CD4-positive, alpha-beta T cell (primary cell): ENCODE results near the gene HPCAL1. TPM values are rescaled to one million over a fixed set of nuclear protein-coding genes. Genes with fewer than 3 reads are reported as not detected.

Experiments
- ATAC-seq: fragments of 200-7000 bp; cut with Tn5 transposase; one replicate; pipeline ENCODE4 v1.10.0; 2022; ENCODE audit warnings: mild to moderate bottlenecking; ENCODE audit not compliant: poor library complexity
- CTCF ChIA-PET: fragments of 350-600 bp; sonication (Branson Sonifier 250); formaldehyde crosslinking; loops from one replicate; lab custom pipeline; 2021; ENCODE audit warnings: antibody characterized with exemption, inconsistent platforms; lab: Charles Lee
- POLR2A ChIA-PET: fragments of 350-600 bp; sonication (Branson Sonifier 250); formaldehyde crosslinking; loops from one replicate; lab custom pipeline; 2021; ENCODE audit warnings: antibody characterized with exemption, inconsistent platforms; lab: Charles Lee
- DNase-seq, 14 experiments: peaks; one replicate each; pipeline ENCODE4 v3.0.0-alpha.2; 2013 to 2020; ENCODE audit warnings: mixed read lengths in 2 of 14
- H3K27ac ChIP-seq, 2 donors: one replicate each; pipeline versions ENCODE4 v1.5.1 to v1.7.0; 2013; ENCODE audit warnings: low read length in 2 of 2, low read depth in 1 of 2, mild to moderate bottlenecking in 1 of 2
- H3K27me3 ChIP-seq, 2 experiments: 1 replicate in 1 of 2; 2 replicates in 1 of 2; pipeline versions ENCODE4 v1.6.1 to v1.7.0; 2013; ENCODE audit warnings: low read length in 2 of 2, control low read depth in 1 of 2, mild to moderate bottlenecking in 1 of 2, moderate library complexity in 1 of 2; ENCODE audit not compliant: insufficient read depth in 2 of 2, control insufficient read depth in 1 of 2
- H3K36me3 ChIP-seq: one replicate; pipeline ENCODE4 v1.6.1; 2013; ENCODE audit warnings: low read length, control low read depth; ENCODE audit not compliant: insufficient read depth
- H3K4me1 ChIP-seq: one replicate; pipeline ENCODE4 v1.6.1; 2013; ENCODE audit warnings: low read length, control low read depth; ENCODE audit not compliant: insufficient read depth
- H3K4me3 ChIP-seq: one replicate; pipeline ENCODE4 v1.5.1; 2013; ENCODE audit warnings: mild to moderate bottlenecking, low read length, moderate library complexity
- H3K9me3 ChIP-seq, 2 experiments: 1 replicate in 1 of 2; 2 replicates in 1 of 2; pipeline versions ENCODE4 v1.6.1 to v1.7.0; 2013; ENCODE audit warnings: low read length in 2 of 2, mild to moderate bottlenecking in 2 of 2, control low read depth in 1 of 2, moderate library complexity in 1 of 2; ENCODE audit not compliant: control insufficient read depth in 1 of 2, insufficient read depth in 1 of 2
- H3K27ac Mint-ChIP-seq: one replicate; pipeline ENCODE4 v1.8.0; 2020; ENCODE audit warnings: mixed read lengths
- H3K27me3 Mint-ChIP-seq: one replicate; pipeline ENCODE4 v1.8.0; 2021; ENCODE audit warnings: mixed read lengths
- H3K36me3 Mint-ChIP-seq: one replicate; pipeline ENCODE4 v1.8.0; 2021; ENCODE audit warnings: low read depth, mixed read lengths
- H3K4me1 Mint-ChIP-seq: one replicate; pipeline ENCODE4 v1.8.0; 2021; ENCODE audit warnings: low read depth, mixed read lengths
- H3K4me3 Mint-ChIP-seq: one replicate; pipeline ENCODE4 v1.8.0; 2020; ENCODE audit warnings: mild to moderate bottlenecking, mixed read lengths
- H3K9me3 Mint-ChIP-seq: one replicate; pipeline ENCODE4 v1.8.0; 2020; ENCODE audit warnings: mixed read lengths
- CTCF ChIP-seq: fragments of 200-600 bp; IDR thresholded peaks from one replicate; pipeline ENCODE4 v1.8.0; 2022; ENCODE audit warnings: antibody characterized with exemption, mild to moderate bottlenecking
- intact Hi-C, 2 experiments: fragments of 100-400 bp; cut with DNase I in 1 of 2; cut with micrococcal nuclease in 1 of 2; formaldehyde crosslinking; loops; one replicate each; pipeline versions ENCODE4 v1.15.1 to v1.9.0; 2023 to 2025; cut with DNase I, micrococcal nuclease
- total RNA-seq, 174 experiments: library from RNA in 2 of 174; stranded (reverse) in 2 of 174; gene quantifications; one replicate each; pipeline ENCODE4 v1.2.3 and lab custom pipeline; 2021 to 2026

Gene HPCAL1
- total RNA-seq, 2 experiments from 2014 or later: 24.9 to 27.9 TPM

GRCh38 chr2:10370895-10371294 is 68.2 kb downstream of the HPCAL1 start:
- Histone ChIP-seq H3K9me3 (no peaks in the 10 kb centered on the region), H3K27me3 (no peaks in the 10 kb centered on the region), H3K4me1 (peaks cover 68% of the 10 kb centered on the region), H3K36me3 (peaks cover 5% of the 10 kb centered on the region), H3K27ac (no peak overlapping the region), H3K4me3 (no peak overlapping the region)
- no peak for ATAC-seq
- peaks cover 65% of the 10 kb centered on the region for H3K4me1 Mint-ChIP-seq
- intact Hi-C loops: no loop called here
- H3K36me3 Mint-ChIP-seq: peaks cover 11% of the 10 kb centered on the region
- peak overlapping the region; percentile 63 for H3K27ac Mint-ChIP-seq
- ChIA-PET POLR2A (no interaction called here), CTCF (no interaction called here)
- TF ChIP-seq CTCF: no peak
- H3K27me3 Mint-ChIP-seq: no peaks in the 10 kb centered on the region
- no peak overlapping the region for H3K4me3 Mint-ChIP-seq
- no peaks in the 10 kb centered on the region for H3K9me3 Mint-ChIP-seq
- DNase-seq: no peak

GRCh38 chr2:10371441-10372196 is 68.9 kb downstream of the HPCAL1 start:
- Mint-ChIP-seq H3K27me3 (no peaks in the 10 kb centered on the region), H3K9me3 (no peaks in the 10 kb centered on the region), H3K4me1 (peaks cover 70% of the 10 kb centered on the region), H3K27ac (peak overlapping the region; percentile 71), H3K4me3 (no peak overlapping the region), H3K36me3 (peaks cover 11% of the 10 kb centered on the region)
- DNase-seq: no peak
- peaks cover 5% of the 10 kb centered on the region for H3K36me3 ChIP-seq
- ChIA-PET POLR2A (no interaction called here), CTCF (no interaction called here)
- intact Hi-C loops: no loop called here
- peaks cover 71% of the 10 kb centered on the region for H3K4me1 ChIP-seq
- TF ChIP-seq CTCF: no peak
- ATAC-seq: no peak
- no peak overlapping the region for H3K4me3 ChIP-seq
- no peaks in the 10 kb centered on the region for H3K9me3 ChIP-seq
- H3K27me3 ChIP-seq: no peaks in the 10 kb centered on the region
- H3K27ac ChIP-seq: no peak overlapping the region

GRCh38 chr2:10372203-10372861 is 69.6 kb downstream of the HPCAL1 start:
- Histone ChIP-seq H3K4me3 (no peak overlapping the region), H3K27me3 (no peaks in the 10 kb centered on the region), H3K4me1 (peaks cover 72% of the 10 kb centered on the region), H3K36me3 (peaks cover 5% of the 10 kb centered on the region), H3K27ac (no peak overlapping the region), H3K9me3 (no peaks in the 10 kb centered on the region)
- POLR2A ChIA-PET: no interaction called here
- Mint-ChIP-seq H3K36me3 (peaks cover 11% of the 10 kb centered on the region), H3K27me3 (no peaks in the 10 kb centered on the region), H3K9me3 (no peaks in the 10 kb centered on the region), H3K4me3 (no peak overlapping the region), H3K27ac (peak overlapping the region; percentile 80), H3K4me1 (peaks cover 70% of the 10 kb centered on the region)
- intact Hi-C loops: no loop called here
- ATAC-seq: no peak
- CTCF ChIA-PET: no interaction called here
- TF ChIP-seq CTCF: no peak
- DNase-seq: no peak
